Erythroblast (primary cell): ENCODE data around the gene GRPEL2.

Experiments
- GATA1 ChIP-seq: IDR thresholded peaks from 2 replicates; pipeline ENCODE4 v1.6.1; 2011; ENCODE audit warnings: low read depth, mild to moderate bottlenecking, control low read depth, low read length, moderate library complexity
- POLR2A ChIP-seq: IDR thresholded peaks from 2 replicates; pipeline ENCODE4 v1.6.1; 2011; ENCODE audit warnings: mild to moderate bottlenecking, low read length

GRCh38 chr5:149379177-149379761, 34.0 kb downstream of the GRPEL2 start, which contains the start of gene IL17B:
- TF ChIP-seq POLR2A (no peak), GATA1 (no peak)
